Hippocampal formation (tissue), 2 donors: ENCODE data around the gene OVAAL.
A peak's percentile ranks its signal among the peaks of the same experiment; 100 is the strongest.

ENCODE experiments used
- DNase-seq, 2 donors: peaks; one replicate each; lab custom pipeline; 2025; lab: John Stamatoyannopoulos, UW

Gene OVAAL

GRCh38 chr1:180558664-180559063, at the start of gene OVAAL:
Gene OVAAL (plus strand): TSS chr1:180558964.
- no peak for DNase-seq

- DNase-seq, result no peak
These were observed 47.9 kb upstream of the OVAAL start for GRCh38 chr1:180510882-180511281.

- DNase-seq, result no peak
These were observed 45.2 kb upstream of the OVAAL start for GRCh38 chr1:180513531-180513930.

- no peak for DNase-seq
These were observed 43.4 kb upstream of the OVAAL start for GRCh38 chr1:180515364-180515763.

GRCh38 chr1:180515857-180516388, 42.8 kb upstream of the OVAAL start:
- peak; percentile 57 to 87 for DNase-seq

GRCh38 chr1:180519846-180520245, 38.9 kb upstream of the OVAAL start:
- DNase-seq, result no peak

GRCh38 chr1:180521474-180522212, 37.1 kb upstream of the OVAAL start:
- DNase-seq, result no peak

GRCh38 chr1:180522213-180522515, 36.6 kb upstream of the OVAAL start:
- DNase-seq, result no peak

- no peak for DNase-seq
These were observed 34.4 kb upstream of the OVAAL start for GRCh38 chr1:180524160-180524914.

GRCh38 chr1:180524915-180525714, 33.6 kb upstream of the OVAAL start:
- no peak for DNase-seq

GRCh38 chr1:180525715-180526039, 33.1 kb upstream of the OVAAL start:
- DNase-seq, result no peak

GRCh38 chr1:180527101-180527669, 31.6 kb upstream of the OVAAL start:
- no peak for DNase-seq

GRCh38 chr1:180528868-180529470, 29.8 kb upstream of the OVAAL start:
- DNase-seq, result no peak

GRCh38 chr1:180530501-180530900, 28.3 kb upstream of the OVAAL start:
- no peak for DNase-seq

GRCh38 chr1:180532854-180533253, 25.9 kb upstream of the OVAAL start:
- no peak for DNase-seq

GRCh38 chr1:180533266-180533987, 25.3 kb upstream of the OVAAL start:
- peak; percentile 52 to 56 for DNase-seq

GRCh38 chr1:180534214-180534613, 24.6 kb upstream of the OVAAL start:
- DNase-seq, result no peak

- DNase-seq, result no peak
These were observed 23.3 kb upstream of the OVAAL start for GRCh38 chr1:180535418-180535999.

GRCh38 chr1:180536821-180537372, 21.9 kb upstream of the OVAAL start:
- DNase-seq, result no peak

GRCh38 chr1:180539136-180539535, 19.6 kb upstream of the OVAAL start:
- no peak for DNase-seq
